GM18873 (cell line): ENCODE results near the gene HMCN2.

Source experiments
- ATAC-seq: cut with Tn5 transposase; IDR thresholded peaks from one replicate; pipeline ENCODE4 v1.9.1; 2021; ENCODE audit warnings: mild to moderate bottlenecking, moderate library complexity, moderate number of reproducible peaks; ENCODE audit not compliant: unreplicated experiment, low FRiP score

The HMCN2 gene

GRCh38 chr9:130477564-130477963, 212.0 kb downstream of the HMCN2 start:
- no peak for ATAC-seq

GRCh38 chr9:130478152-130478551, 212.6 kb downstream of the HMCN2 start:
- ATAC-seq = no peak

GRCh38 chr9:130478736-130479575, 213.4 kb downstream of the HMCN2 start:
- ATAC-seq = no peak

- ATAC-seq = no peak
Observed at GRCh38 chr9:130479587-130479986, 214.0 kb downstream of the HMCN2 start.

- no peak for ATAC-seq
Observed at GRCh38 chr9:130480673-130481072, 215.1 kb downstream of the HMCN2 start.

GRCh38 chr9:130482463-130482862, 216.9 kb downstream of the HMCN2 start:
- ATAC-seq = no peak

- ATAC-seq = no peak
Observed at GRCh38 chr9:130483371-130483971, 217.9 kb downstream of the HMCN2 start.
